Uterus (tissue), 4 donors: Measurements from ENCODE around the gene C6orf62. TPM values are rescaled to one million over a fixed set of nuclear protein-coding genes. Genes with fewer than 3 reads are reported as not detected.

Experiments
- DNase-seq, 2 donors: peaks; one replicate each; pipeline ENCODE4 v3.0.0-alpha.2; 2019 to 2020
- H3K27ac ChIP-seq, 2 donors: fragments of 200-600 bp; sonication (generic); 1 replicate in 1 of 2; 2 replicates in 1 of 2; pipeline ENCODE4 v1.5.1; 2016 to 2018
- H3K27me3 ChIP-seq, 2 donors: fragments of 200-600 bp; sonication (generic); one replicate each; pipeline ENCODE4 v1.5.1; 2018 to 2019; ENCODE audit warnings: control low read depth in 1 of 2
- H3K36me3 ChIP-seq, 2 donors: fragments of 200-600 bp; sonication (generic); one replicate each; pipeline ENCODE4 v1.5.1; 2019; ENCODE audit warnings: control low read depth in 1 of 2
- H3K4me1 ChIP-seq, 2 donors: fragments of 200-600 bp; sonication (generic); one replicate each; pipeline ENCODE4 v1.5.1; 2018 to 2019; ENCODE audit warnings: control low read depth in 1 of 2
- H3K4me3 ChIP-seq, 2 donors: fragments of 200-600 bp; sonication (generic); 1 replicate in 1 of 2; 2 replicates in 1 of 2; pipeline ENCODE4 v1.5.1; 2018 to 2019; ENCODE audit warnings: mild to moderate bottlenecking in 1 of 2
- H3K9me3 ChIP-seq, 2 donors: fragments of 200-600 bp; sonication (generic); one replicate each; pipeline ENCODE4 v1.5.1; 2019; ENCODE audit warnings: control low read depth in 1 of 2
- CTCF ChIP-seq, 4 experiments: fragments of 200-600 bp in 2 of 4; fragments of 450-650 bp in 2 of 4; sonication (generic) in 2 of 4; IDR thresholded peaks; one replicate each; pipeline ENCODE4 v1.5.1; 2016 to 2019; ENCODE audit warnings: antibody characterized with exemption in 4 of 4, mild to moderate bottlenecking in 2 of 4, moderate library complexity in 1 of 4
- POLR2A ChIP-seq, 2 donors: fragments of 450-650 bp; IDR thresholded peaks; one replicate each; pipeline ENCODE4 v1.6.1; 2016; ENCODE audit warnings: antibody characterized with exemption in 2 of 2, mild to moderate bottlenecking in 1 of 2, moderate library complexity in 1 of 2
- intact Hi-C: fragments of 100-400 bp; cut with DNase I; formaldehyde crosslinking; loops from one replicate; pipeline ENCODE4 v1.15.1; 2023; ENCODE audit warnings: low total_unique reads
- total RNA-seq, 4 donors: library from RNA; depleted of rRNA in 3 of 4; stranded (reverse); fragments of >200 nt in 3 of 4; gene quantifications; one replicate each; pipeline versions ENCODE4 v1.1.0 to v1.2.4, GENCODE V29; 2014 to 2023
- donor health status: DM: yes; HTN: yes; CAD: no.

The C6orf62 gene
- total RNA-seq, 4 donors from 2014 or later: 14.3 to 93.7 (median 59.9) TPM

GRCh38 chr6:24763578-24763977 lies 44.6 kb upstream of the C6orf62 start:
- no peak for DNase-seq
- no peak overlapping the region for H3K4me3 ChIP-seq
- no peaks in the 10 kb centered on the region for H3K27me3 ChIP-seq
- H3K36me3 ChIP-seq: no peaks in the 10 kb centered on the region
- no peaks in the 10 kb centered on the region for H3K4me1 ChIP-seq
- H3K27ac ChIP-seq: no peak overlapping the region
- H3K9me3 ChIP-seq: no peaks in the 10 kb centered on the region
- intact Hi-C loops: loop anchor here (10.0 kb wide), 1 partner anchor 179 kb away; no protein-coding TSS in a partner anchor
- no peak for TF ChIP-seq CTCF (IDR thresholded peaks at IDR 0.05)
- TF ChIP-seq POLR2A (IDR thresholded peaks at IDR 0.05): no peak

GRCh38 chr6:24761851-24762250 lies 42.9 kb upstream of the C6orf62 start:
- TF ChIP-seq CTCF (IDR thresholded peaks at IDR 0.05) (no peak), POLR2A (IDR thresholded peaks at IDR 0.05) (no peak)
- H3K27ac ChIP-seq: no peak overlapping the region
- no peak overlapping the region for H3K4me3 ChIP-seq
- no peaks in the 10 kb centered on the region for H3K27me3 ChIP-seq
- intact Hi-C loops: loop anchor here (10.0 kb wide), 1 partner anchor 177 kb away; no protein-coding TSS in a partner anchor
- H3K4me1 ChIP-seq: no peaks in the 10 kb centered on the region
- DNase-seq: no peak
- H3K9me3 ChIP-seq: no peaks in the 10 kb centered on the region
- H3K36me3 ChIP-seq: no peaks in the 10 kb centered on the region

- intact Hi-C loops: loop anchor here (10.0 kb wide), 1 partner anchor 177 kb away; no protein-coding TSS in a partner anchor
Measured at GRCh38 chr6:24761193-24761835, 42.4 kb upstream of the C6orf62 start.

GRCh38 chr6:24760210-24760609 lies 41.3 kb upstream of the C6orf62 start:
- Histone ChIP-seq H3K4me3 (no peak overlapping the region), H3K27ac (no peak overlapping the region), H3K27me3 (no peaks in the 10 kb centered on the region), H3K4me1 (no peaks in the 10 kb centered on the region), H3K36me3 (no peaks in the 10 kb centered on the region), H3K9me3 (no peaks in the 10 kb centered on the region)
- no peak for TF ChIP-seq CTCF (IDR thresholded peaks at IDR 0.05)
- TF ChIP-seq POLR2A (IDR thresholded peaks at IDR 0.05): no peak
- intact Hi-C loops: loop anchor here (10.0 kb wide), 1 partner anchor 175 kb away; no protein-coding TSS in a partner anchor
- no peak for DNase-seq

More at GRCh38 chr6:24761193-24761835, 42.4 kb upstream of the C6orf62 start:
- no peak for TF ChIP-seq CTCF (IDR thresholded peaks at IDR 0.05)
- no peak for TF ChIP-seq POLR2A (IDR thresholded peaks at IDR 0.05)
- Histone ChIP-seq H3K27me3 (no peaks in the 10 kb centered on the region), H3K36me3 (no peaks in the 10 kb centered on the region), H3K4me3 (no peak overlapping the region), H3K9me3 (no peaks in the 10 kb centered on the region), H3K4me1 (no peaks in the 10 kb centered on the region), H3K27ac (no peak overlapping the region)
- no peak for DNase-seq

- H3K27ac ChIP-seq: no peak overlapping the region
- no peak for TF ChIP-seq CTCF (IDR thresholded peaks at IDR 0.05)
- no peak for TF ChIP-seq POLR2A (IDR thresholded peaks at IDR 0.05)
- no peak for DNase-seq
- H3K36me3 ChIP-seq: no peaks in the 10 kb centered on the region
- no peaks in the 10 kb centered on the region for H3K4me1 ChIP-seq
- intact Hi-C loops: loop anchor here (10.0 kb wide), 1 partner anchor 175 kb away; no protein-coding TSS in a partner anchor
- H3K9me3 ChIP-seq: no peaks in the 10 kb centered on the region
- H3K27me3 ChIP-seq: no peaks in the 10 kb centered on the region
- H3K4me3 ChIP-seq: no peak overlapping the region
Measured at GRCh38 chr6:24759718-24760117, 40.8 kb upstream of the C6orf62 start.
